Activated naive CD4-positive, alpha-beta T cell treated with anti-CD3 and anti-CD28 coated beads, Interleukin-2, amount 50 U/mL, for 24 hours (primary cell): ENCODE measurements around the gene DCLRE1B.

Experiments
- H3K27ac Mint-ChIP-seq: one replicate; pipeline ENCODE4 v1.8.0; 2021; ENCODE audit warnings: mild to moderate bottlenecking, mixed read lengths
- H3K27me3 Mint-ChIP-seq: one replicate; pipeline ENCODE4 v1.8.0; 2021; ENCODE audit warnings: mixed read lengths
- H3K36me3 Mint-ChIP-seq: one replicate; pipeline ENCODE4 v1.8.0; 2021; ENCODE audit warnings: mixed read lengths
- H3K4me1 Mint-ChIP-seq: one replicate; pipeline ENCODE4 v1.8.0; 2021; ENCODE audit warnings: mixed read lengths
- H3K4me3 Mint-ChIP-seq: one replicate; pipeline ENCODE4 v1.8.0; 2021; ENCODE audit warnings: mild to moderate bottlenecking, mixed read lengths
- H3K9me3 Mint-ChIP-seq: one replicate; pipeline ENCODE4 v1.8.0; 2021; ENCODE audit warnings: mixed read lengths

Gene DCLRE1B

GRCh38 chr1:113929750-113930498 lies 24.8 kb downstream of the DCLRE1B start:
- Mint-ChIP-seq H3K36me3 (peaks cover 3% of the 10 kb centered on the region), H3K27me3 (no peaks in the 10 kb centered on the region), H3K9me3 (no peaks in the 10 kb centered on the region), H3K4me3 (peak overlapping the region; percentile 96), H3K4me1 (peaks cover 59% of the 10 kb centered on the region), H3K27ac (peak overlapping the region; percentile 99)

DNA sequence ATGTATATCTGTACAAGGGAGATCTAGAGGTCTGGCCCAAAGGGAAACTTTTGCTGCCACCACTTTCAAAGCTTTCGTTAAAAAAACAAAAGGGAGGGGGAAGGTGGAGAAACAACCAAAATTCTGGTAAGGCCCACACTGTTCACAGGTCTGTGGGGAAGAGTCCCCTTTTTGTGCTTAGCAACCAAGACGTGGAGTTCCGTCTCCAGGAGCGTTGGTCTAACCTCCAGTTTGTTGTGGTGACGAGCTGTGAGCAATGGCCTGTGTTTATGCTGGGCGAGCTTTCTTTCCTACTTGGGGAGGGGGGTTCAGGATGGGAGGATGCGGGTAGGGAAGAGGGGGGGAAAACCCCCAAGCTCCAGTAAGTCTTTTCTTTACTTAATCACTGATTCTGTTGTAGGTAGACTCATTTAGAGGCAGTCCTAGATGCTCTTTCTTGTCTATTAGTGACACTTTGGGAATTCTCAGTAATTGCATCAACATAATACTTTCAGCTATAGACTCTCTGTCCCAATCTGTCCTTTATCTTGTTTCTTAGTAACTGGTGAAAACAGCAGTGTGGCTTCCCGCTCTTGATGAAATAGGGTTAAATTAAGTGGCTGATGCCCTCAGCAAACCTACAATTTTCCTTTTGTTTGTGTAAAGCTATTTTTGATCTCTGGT lies 25.5 kb downstream of the DCLRE1B start:
- peak overlapping the region; percentile 96 for H3K4me3 Mint-ChIP-seq
- peak overlapping the region; percentile 99 for H3K27ac Mint-ChIP-seq
- H3K36me3 Mint-ChIP-seq: peaks cover 3% of the 10 kb centered on the region
- H3K27me3 Mint-ChIP-seq: no peaks in the 10 kb centered on the region
- peaks cover 65% of the 10 kb centered on the region for H3K4me1 Mint-ChIP-seq
- no peaks in the 10 kb centered on the region for H3K9me3 Mint-ChIP-seq

DNA sequence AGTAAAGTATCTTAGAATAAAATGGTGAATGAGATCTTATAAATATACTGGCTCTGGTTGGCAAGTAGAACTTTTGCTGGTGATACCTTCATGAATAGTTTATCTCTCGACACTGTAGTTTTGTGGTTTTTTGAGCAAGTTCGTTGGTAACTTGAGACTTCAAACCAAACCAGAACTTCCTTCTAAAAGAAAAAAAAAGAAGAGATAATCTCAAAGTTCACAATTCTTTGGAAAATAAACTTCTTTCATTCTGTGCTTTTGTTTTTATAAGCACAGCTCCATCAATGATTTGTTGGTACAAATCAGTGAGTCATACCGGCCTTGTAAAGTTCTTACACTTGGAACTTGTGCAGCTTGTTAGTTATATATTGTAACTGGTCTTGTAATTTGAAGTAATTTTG lies 26.3 kb downstream of the DCLRE1B start:
- no peaks in the 10 kb centered on the region for H3K27me3 Mint-ChIP-seq
- H3K9me3 Mint-ChIP-seq: no peaks in the 10 kb centered on the region
- H3K4me1 Mint-ChIP-seq: peaks cover 73% of the 10 kb centered on the region
- H3K4me3 Mint-ChIP-seq: peak overlapping the region; percentile 96
- H3K36me3 Mint-ChIP-seq: peaks cover 3% of the 10 kb centered on the region
- H3K27ac Mint-ChIP-seq: peak overlapping the region; percentile 99

- Mint-ChIP-seq H3K27me3 (no peaks in the 10 kb centered on the region), H3K4me3 (peak overlapping the region; percentile 96), H3K36me3 (peaks cover 3% of the 10 kb centered on the region), H3K27ac (peak overlapping the region; percentile 92), H3K4me1 (peaks cover 83% of the 10 kb centered on the region), H3K9me3 (no peaks in the 10 kb centered on the region)
These were observed 28.9 kb downstream of the DCLRE1B start for GRCh38 chr1:113934006-113934405.

GRCh38 chr1:113934511-113935055 lies 29.5 kb downstream of the DCLRE1B start:
- H3K27me3 Mint-ChIP-seq: no peaks in the 10 kb centered on the region
- H3K4me3 Mint-ChIP-seq: peak overlapping the region; percentile 96
- peaks cover 88% of the 10 kb centered on the region for H3K4me1 Mint-ChIP-seq
- peak overlapping the region; percentile 92 for H3K27ac Mint-ChIP-seq
- no peaks in the 10 kb centered on the region for H3K9me3 Mint-ChIP-seq
- peaks cover 3% of the 10 kb centered on the region for H3K36me3 Mint-ChIP-seq

DNA sequence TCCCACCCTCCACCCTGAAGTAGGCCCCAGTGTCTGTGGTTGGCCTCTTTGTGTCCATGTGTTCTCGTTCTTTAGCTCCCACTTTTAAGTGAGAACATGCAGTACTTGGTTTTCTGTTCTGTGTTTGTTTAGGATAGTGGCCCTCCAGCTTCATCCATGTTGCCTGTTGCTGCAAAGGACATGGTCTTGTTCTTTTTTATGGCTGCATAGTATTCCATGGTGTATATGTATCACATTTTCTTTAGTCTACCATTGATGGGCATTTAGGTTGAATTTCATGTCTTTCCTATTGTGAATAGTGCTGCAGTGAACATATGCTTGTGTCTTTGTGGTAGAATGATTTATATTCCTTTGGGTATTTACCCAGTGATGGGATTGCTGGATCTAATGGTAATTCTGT lies 30.1 kb downstream of the DCLRE1B start:
- H3K9me3 Mint-ChIP-seq: no peaks in the 10 kb centered on the region
- peak overlapping the region; percentile 79 for H3K27ac Mint-ChIP-seq
- peaks cover 94% of the 10 kb centered on the region for H3K4me1 Mint-ChIP-seq
- H3K4me3 Mint-ChIP-seq: no peak overlapping the region
- peaks cover 3% of the 10 kb centered on the region for H3K36me3 Mint-ChIP-seq
- no peaks in the 10 kb centered on the region for H3K27me3 Mint-ChIP-seq

DNA sequence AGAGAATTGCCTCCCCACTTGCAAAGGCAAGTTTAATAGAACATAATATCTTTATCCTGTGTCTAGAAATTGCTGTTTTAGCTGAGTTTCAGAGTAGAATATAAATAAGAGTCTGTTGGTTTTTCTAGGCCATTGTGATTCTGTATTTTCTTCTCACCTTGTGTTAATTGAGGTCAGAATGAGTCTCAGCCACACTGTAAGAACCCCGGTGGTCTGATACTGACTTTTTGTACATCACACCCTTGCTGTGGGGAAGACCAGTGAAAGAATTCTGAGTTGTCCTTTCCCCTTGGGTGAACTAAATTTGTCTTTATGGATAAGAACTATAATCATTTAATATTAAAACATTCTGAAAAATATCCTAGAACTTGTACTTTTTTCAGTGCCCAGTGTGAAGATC lies 30.8 kb downstream of the DCLRE1B start:
- Mint-ChIP-seq H3K36me3 (peaks cover 7% of the 10 kb centered on the region), H3K27ac (peak overlapping the region; percentile 79), H3K27me3 (no peaks in the 10 kb centered on the region), H3K9me3 (no peaks in the 10 kb centered on the region), H3K4me1 (peaks cover 95% of the 10 kb centered on the region), H3K4me3 (peak overlapping the region; percentile 45)

- no peaks in the 10 kb centered on the region for H3K27me3 Mint-ChIP-seq
- peak overlapping the region; percentile 57 for H3K4me3 Mint-ChIP-seq
- H3K9me3 Mint-ChIP-seq: no peaks in the 10 kb centered on the region
- peak overlapping the region; percentile 92 for H3K27ac Mint-ChIP-seq
- peaks cover 7% of the 10 kb centered on the region for H3K36me3 Mint-ChIP-seq
- H3K4me1 Mint-ChIP-seq: peaks cover 91% of the 10 kb centered on the region
These were observed 32.0 kb downstream of the DCLRE1B start for GRCh38 chr1:113937146-113937545.

GRCh38 chr1:113938192-113938591 lies 33.1 kb downstream of the DCLRE1B start:
- Mint-ChIP-seq H3K4me1 (peaks cover 88% of the 10 kb centered on the region), H3K36me3 (peaks cover 7% of the 10 kb centered on the region), H3K4me3 (no peak overlapping the region)

GRCh38 chr1:113940365-113941244 lies 35.5 kb downstream of the DCLRE1B start:
- Mint-ChIP-seq H3K27me3 (no peaks in the 10 kb centered on the region), H3K9me3 (peaks cover 3% of the 10 kb centered on the region), H3K4me1 (peaks cover 82% of the 10 kb centered on the region), H3K27ac (peak overlapping the region; percentile 91), H3K4me3 (peak overlapping the region; percentile 80), H3K36me3 (peaks cover 14% of the 10 kb centered on the region)

More at GRCh38 chr1:113938192-113938591, 33.1 kb downstream of the DCLRE1B start:
- peaks cover 1% of the 10 kb centered on the region for H3K9me3 Mint-ChIP-seq
- H3K27me3 Mint-ChIP-seq: no peaks in the 10 kb centered on the region
- peak overlapping the region; percentile 92 for H3K27ac Mint-ChIP-seq

GRCh38 chr1:113941245-113941559 lies 36.1 kb downstream of the DCLRE1B start:
- peaks cover 18% of the 10 kb centered on the region for H3K36me3 Mint-ChIP-seq
- peaks cover 3% of the 10 kb centered on the region for H3K9me3 Mint-ChIP-seq
- no peak overlapping the region for H3K27ac Mint-ChIP-seq
- H3K27me3 Mint-ChIP-seq: no peaks in the 10 kb centered on the region
- H3K4me3 Mint-ChIP-seq: peak overlapping the region; percentile 80
- H3K4me1 Mint-ChIP-seq: peaks cover 82% of the 10 kb centered on the region

DNA sequence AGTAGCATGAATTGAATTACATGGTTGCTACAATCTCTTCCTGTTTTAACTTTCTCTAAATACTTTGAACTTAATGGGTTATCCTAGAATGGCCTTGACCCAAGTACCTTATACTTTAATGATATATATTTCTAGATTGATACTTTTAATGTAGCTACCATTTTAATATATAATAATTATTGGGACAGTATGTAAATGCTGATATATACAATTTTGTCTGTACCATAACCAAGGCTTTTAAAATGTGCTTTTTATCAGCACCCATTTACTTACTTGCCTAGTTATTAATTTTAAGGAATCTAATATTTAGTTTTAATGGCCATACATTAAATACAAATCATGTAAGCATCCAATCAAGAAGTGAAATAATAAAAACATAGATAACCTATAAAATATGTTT lies 37.4 kb downstream of the DCLRE1B start:
- Mint-ChIP-seq H3K4me1 (peaks cover 82% of the 10 kb centered on the region), H3K27me3 (no peaks in the 10 kb centered on the region), H3K27ac (no peak overlapping the region), H3K36me3 (peaks cover 18% of the 10 kb centered on the region), H3K4me3 (no peak overlapping the region), H3K9me3 (peaks cover 3% of the 10 kb centered on the region)

DNA sequence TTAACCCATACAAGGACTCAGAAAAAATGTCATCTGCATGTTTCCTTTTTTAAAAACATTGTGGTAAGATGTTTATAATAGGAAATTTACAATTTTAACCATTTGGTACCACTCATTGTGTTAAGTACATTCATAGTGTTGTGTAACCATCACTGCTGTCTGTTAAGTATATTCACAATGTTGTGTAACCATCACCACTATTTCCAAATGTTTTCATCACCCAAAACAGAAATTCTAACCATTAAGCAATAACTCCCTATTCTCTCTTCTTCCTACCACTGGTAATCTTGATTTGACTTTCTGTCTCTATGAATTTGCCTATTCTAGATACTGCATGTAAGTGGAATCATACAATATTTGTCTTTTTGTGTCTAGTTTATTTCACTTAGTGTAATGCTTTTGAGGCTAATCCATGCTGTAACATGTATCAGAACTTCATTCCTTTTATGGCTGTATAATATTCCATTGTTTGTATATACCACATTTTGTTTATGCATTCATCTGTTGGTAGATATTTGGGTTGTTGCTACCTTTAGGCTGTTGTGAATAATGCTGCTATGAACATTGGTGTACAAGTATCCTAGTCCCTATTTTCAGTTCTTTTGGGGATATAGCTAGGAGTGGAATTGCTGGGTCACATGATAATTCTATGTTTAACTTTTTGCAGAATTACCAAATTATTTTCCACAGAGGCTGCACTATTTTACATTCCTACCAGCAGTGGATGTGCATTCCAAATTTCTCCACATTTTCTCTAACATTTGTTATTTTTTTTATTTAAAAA lies 38.1 kb downstream of the DCLRE1B start:
- H3K4me1 Mint-ChIP-seq: peaks cover 82% of the 10 kb centered on the region
- peaks cover 18% of the 10 kb centered on the region for H3K36me3 Mint-ChIP-seq
- no peaks in the 10 kb centered on the region for H3K27me3 Mint-ChIP-seq
- H3K27ac Mint-ChIP-seq: no peak overlapping the region
- peak overlapping the region; percentile 63 for H3K4me3 Mint-ChIP-seq
- peaks cover 3% of the 10 kb centered on the region for H3K9me3 Mint-ChIP-seq

DNA sequence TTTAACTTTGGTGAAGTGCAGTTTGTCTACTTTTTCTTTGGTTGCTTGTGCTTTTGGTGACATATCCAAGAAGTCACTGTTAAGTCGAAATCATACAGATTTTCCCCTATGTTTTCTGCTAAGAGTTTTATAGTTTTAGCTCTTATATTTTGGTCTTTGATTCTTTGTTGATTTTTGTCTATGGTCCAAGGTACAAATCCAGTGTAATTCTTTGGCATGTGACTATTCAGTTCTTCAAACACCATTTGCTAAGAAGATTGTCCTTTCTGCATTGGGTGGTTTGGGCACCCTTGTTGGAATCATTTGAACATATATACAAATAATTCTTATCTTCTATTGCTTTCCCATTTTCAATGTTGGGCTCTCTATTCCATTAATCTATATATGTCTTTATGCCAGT lies 40.2 kb downstream of the DCLRE1B start:
- H3K36me3 Mint-ChIP-seq: peaks cover 18% of the 10 kb centered on the region
- no peaks in the 10 kb centered on the region for H3K27me3 Mint-ChIP-seq
- peaks cover 82% of the 10 kb centered on the region for H3K4me1 Mint-ChIP-seq
- no peak overlapping the region for H3K27ac Mint-ChIP-seq
- H3K9me3 Mint-ChIP-seq: peaks cover 3% of the 10 kb centered on the region
- no peak overlapping the region for H3K4me3 Mint-ChIP-seq

GRCh38 chr1:113946112-113946511 lies 41.0 kb downstream of the DCLRE1B start:
- Mint-ChIP-seq H3K9me3 (peaks cover 3% of the 10 kb centered on the region), H3K27me3 (no peaks in the 10 kb centered on the region), H3K27ac (peak overlapping the region; percentile 90), H3K4me1 (peaks cover 80% of the 10 kb centered on the region), H3K4me3 (peak overlapping the region; percentile 62), H3K36me3 (peaks cover 13% of the 10 kb centered on the region)
